Renal cortical epithelial cell (primary cell): ENCODE results near the gene CYTIP. TPM values are rescaled to one million over a fixed set of nuclear protein-coding genes. Genes with fewer than 3 reads are reported as not detected.

Experiments
- DNase-seq: peaks from one replicate; pipeline ENCODE4 v3.0.0-alpha.2; 2011; ENCODE audit warnings: low read depth
- total RNA-seq: library from RNA; depleted of rRNA; stranded (reverse); fragments of >200 nt; gene quantifications from 2 replicates; pipeline ENCODE4 v1.2.3, GENCODE V29; 2014

The CYTIP gene
- total RNA-seq: 0.94 TPM in 1 of 2 replicates, not detected in the other

GRCh38 chr2:157443795-157444640 is at the start of gene CYTIP:
CYTIP (minus strand) TSS chr2:157444089; CDS start chr2:157444020, 69 bp downstream.
- DNase-seq: peak; percentile 82

DNA sequence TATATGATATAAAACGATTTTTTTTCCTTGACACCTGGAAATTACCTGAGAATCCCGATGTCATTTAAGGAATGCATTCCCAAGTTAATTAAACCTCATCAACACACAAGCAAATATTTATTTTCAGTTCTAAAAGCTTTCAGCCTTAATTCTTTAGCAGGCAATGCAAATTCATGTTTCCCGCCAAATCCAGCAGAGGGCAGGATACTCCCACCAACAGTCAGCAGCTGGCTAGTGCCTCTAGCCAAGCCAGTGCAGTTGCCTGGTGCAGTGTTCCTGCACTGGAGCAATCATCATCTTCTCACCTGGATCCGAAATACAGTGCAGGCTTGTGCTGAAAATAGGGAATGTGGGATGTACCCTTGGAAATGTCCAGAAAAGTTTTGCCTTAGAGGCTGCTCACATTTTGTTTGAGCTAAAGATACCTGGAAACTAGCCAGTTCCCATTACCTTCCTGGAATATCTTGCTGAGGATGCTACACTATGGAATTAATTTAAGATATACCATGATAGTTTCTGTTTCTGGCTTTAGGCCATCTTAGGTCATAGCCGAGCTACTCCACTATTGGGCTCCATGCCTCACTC is 48.4 kb upstream of the CYTIP start:
- peak; percentile 71 for DNase-seq

DNA sequence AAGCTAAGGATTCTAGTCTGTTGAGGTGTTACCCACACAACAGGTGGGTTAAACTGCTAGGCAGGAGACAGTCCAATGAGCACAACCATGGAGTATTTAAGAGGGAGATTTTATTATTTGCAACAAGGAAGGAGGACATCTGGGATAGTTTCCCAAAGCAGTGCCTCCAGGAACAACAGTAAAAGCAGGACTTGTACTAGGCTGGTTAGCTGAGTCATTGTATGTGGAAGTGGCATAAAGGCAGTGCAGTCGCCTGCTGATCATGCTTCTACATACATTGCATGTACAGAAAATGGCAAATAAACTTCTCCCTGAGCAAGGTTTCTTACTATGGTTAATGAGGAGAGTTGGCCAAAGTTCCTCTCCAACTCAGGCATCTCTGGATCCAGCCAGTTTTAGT is 46.1 kb upstream of the CYTIP start:
- DNase-seq: peak; percentile 51

DNA sequence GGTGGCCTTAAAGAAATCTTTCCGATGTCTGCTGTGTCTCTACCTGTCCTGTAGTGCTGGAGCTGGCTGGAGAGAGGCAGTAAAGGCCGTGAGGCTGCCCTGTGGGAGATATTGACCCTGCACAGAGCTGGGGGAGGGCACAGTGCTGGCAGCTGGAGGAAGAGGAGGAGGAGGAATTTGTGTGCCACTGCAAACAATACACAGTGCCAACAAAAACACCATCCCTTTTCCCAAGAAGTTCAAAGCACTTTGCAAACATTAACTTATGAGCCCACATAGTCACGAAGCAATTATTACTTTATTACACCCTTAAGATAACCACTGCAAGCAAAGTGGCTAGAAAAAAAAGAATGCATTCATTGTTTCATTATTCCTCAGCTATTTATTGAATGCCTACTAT is 45.0 kb upstream of the CYTIP start:
- peak; percentile 97 for DNase-seq

DNA sequence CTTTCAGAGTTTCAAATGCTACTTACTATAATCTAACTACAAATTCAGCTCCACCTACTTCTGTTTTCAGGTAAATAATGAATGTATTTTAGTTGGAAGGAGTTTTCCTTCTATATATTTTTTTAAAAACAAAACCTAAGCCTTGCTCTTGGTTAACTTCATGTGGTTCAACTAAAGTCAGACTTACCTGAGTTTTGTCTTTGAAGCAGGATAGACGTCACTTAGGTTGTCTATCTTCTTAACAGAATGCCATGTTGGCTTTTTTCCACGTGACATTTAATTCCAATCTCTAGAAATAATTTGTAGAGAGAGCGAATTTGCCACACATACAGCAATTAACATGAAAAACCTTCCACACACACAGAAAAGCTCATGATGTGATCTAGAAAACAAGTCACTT is 43.9 kb upstream of the CYTIP start:
- DNase-seq: no peak

- no peak for DNase-seq
These were observed 43.4 kb upstream of the CYTIP start for GRCh38 chr2:157487271-157487610.

GRCh38 chr2:157486596-157487270 is 42.8 kb upstream of the CYTIP start:
- peak; percentile 55 for DNase-seq

DNA sequence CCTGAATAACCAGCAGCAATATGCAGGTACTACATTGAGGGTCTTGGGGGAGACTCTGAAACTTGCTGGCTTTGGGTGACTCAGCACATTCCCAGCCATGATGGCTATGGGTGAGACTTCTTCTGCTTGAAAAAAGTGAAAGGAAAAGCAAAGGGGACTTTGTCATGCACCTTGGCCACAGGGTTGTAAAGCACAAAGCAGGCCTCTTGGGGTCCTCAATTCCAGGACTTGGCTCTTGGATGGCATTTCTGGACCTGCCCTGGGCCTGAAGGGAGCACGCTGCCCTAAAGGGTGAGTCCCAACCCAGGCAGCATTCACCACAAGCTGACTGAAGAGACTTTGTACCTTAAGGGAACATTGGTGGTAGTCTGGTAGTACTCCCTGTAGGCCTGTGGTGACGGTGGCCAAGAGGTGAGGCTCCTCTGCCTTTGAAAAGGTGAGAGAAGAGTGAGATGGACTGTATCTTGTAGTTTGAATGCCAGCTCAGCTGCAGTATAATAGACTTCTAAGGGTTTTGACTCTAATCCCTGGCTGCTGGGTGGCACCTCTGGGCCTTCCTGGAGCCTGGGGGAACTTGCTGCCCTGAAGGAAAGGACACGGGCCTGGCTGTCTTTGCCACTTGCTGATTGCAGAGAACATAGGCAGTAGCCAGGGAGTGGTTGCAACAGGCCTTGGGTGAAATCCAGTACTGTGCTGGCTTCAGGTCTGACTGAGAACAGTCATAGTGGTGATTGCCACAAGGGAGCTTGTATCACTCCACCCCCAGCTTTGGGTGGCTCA is 36.5 kb upstream of the CYTIP start:
- DNase-seq: peak; percentile 80

DNA sequence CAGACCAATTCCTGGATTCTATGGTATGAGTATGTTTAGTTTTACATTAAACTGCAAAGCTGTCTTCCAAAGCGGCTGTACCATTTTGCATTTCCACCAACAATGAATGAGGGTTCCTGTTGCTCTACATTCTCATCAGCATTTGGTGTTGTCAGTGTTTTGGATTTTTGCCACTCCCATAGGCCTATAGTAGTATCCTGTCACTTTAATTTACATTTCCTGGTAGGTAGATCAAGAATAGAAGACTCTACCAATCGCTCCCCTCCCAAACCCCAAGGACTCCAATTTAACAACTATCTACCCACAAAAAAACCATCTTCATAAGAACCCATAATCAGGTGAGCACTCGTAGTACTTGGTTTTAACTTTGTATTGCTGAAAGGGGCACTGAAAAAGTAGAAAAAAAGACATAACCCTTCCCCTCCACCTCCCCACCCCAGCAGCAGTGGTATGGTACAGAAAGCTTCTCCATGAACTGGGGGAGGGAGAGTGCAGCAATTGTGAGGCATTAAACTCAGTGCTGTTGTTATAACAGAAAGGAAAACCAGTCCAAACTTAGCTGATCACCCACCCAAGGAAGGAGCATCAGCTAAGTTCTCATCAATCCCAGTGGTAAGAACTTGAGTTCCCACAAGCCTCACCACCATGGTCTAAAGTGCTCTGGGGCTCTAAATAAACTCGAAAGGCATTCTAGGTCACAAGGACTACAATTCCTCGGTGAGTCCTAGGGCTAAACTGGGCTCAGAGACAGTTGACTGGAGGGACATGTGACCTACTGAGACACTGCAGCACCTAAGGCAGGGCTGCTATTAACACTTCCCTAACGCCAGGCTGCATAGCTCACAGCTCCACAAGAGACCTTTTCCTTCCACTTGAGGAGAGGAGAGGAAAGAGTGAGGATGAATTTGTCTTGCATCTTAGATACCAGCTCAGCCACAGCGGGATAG is 35.5 kb upstream of the CYTIP start:
- no peak for DNase-seq

DNA sequence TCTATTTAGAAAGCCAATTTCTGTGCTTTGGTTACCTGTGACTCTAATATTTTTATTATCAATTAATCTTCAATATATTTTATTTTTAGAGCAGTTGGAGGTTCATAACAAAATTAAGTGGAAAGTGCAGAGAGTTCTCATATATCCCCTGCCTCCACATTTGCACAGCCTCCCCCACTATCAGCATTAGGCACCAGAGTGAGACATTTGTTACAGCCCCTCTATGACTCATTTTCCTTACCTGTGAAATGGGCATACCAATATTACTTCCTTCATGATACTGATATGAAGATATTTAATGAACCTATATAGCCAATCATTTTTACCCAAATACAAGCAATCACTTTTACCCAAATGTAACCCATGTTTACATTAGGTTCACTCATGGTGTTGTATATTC is 34.0 kb upstream of the CYTIP start:
- no peak for DNase-seq

GRCh38 chr2:157476953-157477709 is 33.2 kb upstream of the CYTIP start:
- peak; percentile 86 for DNase-seq

DNA sequence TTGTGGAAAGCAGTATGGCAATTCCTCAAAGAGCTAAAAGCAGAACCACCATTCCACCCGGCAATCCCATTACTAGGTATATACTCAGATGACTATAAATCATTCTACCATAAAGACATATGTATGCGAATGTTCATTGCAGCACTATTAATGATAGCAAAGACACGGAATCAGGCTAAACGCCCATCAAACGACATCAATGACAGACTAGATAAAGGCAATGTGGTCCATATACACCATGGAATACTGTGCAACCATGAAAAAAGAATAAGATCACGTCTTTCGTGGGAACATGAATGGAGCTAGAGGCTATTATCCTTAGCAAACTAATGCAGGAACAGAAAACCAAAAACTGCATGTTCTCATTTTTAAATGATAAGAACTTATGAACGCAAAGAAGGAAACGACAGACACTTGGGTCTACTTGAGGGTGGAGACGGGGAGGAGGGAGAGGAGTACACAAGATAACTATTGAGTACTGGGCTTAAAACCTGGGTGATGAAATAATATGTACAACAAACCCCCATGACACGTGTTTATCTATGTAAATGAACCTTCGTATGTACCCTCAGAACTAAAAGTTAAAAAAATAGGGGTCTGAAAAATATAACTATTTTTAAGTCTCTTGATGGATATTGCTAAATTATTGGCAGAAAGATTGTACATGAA is 32.0 kb upstream of the CYTIP start:
- no peak for DNase-seq

GRCh38 chr2:157473581-157473980 is 29.7 kb upstream of the CYTIP start:
- peak; percentile 25 for DNase-seq

- no peak for DNase-seq
These were observed 27.2 kb upstream of the CYTIP start for GRCh38 chr2:157471078-157471477.

- DNase-seq: no peak
These were observed 26.4 kb upstream of the CYTIP start for GRCh38 chr2:157470321-157470720.

DNA sequence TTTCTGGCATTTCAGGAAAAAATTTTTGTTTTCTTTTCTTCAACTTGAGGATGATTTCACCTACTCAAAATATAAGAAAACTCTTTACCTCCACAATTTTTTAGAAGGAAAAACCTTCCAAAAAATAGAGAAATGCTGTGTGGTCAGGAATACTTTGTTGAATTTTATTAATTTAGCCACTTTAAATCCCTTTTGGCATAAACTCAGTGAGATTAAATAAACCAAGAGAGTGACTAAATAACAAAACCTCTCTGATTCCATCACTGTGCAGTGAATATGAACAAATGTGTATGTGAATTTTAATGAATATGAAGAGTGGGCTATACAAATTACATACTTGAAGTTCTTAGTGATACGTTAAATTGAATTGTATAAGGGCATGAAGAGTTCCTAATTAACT is 25.8 kb upstream of the CYTIP start:
- no peak for DNase-seq

GRCh38 chr2:157468931-157469708 is 25.2 kb upstream of the CYTIP start:
- peak; percentile 34 for DNase-seq

GRCh38 chr2:157466764-157467163 is 22.9 kb upstream of the CYTIP start:
- no peak for DNase-seq

DNA sequence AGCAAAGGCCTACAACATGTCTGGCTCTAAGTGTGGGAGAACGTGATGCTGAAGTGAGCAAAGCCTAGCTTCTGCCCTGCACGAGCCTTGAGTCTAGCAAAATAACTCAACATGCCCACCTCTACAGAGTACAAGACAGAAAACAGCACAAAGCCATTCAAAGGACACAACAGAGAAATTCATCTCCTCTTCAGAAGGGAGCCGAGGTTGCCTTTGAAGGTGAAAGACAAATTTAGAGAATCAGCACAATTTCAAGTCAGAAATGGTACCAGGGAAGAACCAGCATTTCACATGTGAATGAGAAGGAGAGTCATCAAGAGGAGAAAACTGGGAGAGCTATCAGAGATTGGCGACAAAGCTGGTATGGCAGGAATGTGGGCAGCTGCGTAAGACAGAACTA is 21.7 kb upstream of the CYTIP start:
- no peak for DNase-seq
